Endothelial cell of umbilical vein (primary cell): ENCODE measurements around the gene DCC. TPM values are rescaled to one million over a fixed set of nuclear protein-coding genes. Genes with fewer than 3 reads are reported as not detected.

Experiments
- BruUV-seq: library from RNA; stranded (reverse); fragments of 400-500 nt; replicated peaks from 2 replicates; lab custom pipeline; 2021; lab: Mats Ljungman, UMichigan
- CTCF ChIA-PET: fragments of 300-600, 350-600 bp; sonication (Branson Sonifier 250); formaldehyde crosslinking; loops from one replicate; lab custom pipeline; 2021; ENCODE audit warnings: antibody characterized with exemption, inconsistent platforms; lab: Charles Lee
- POLR2A ChIA-PET: fragments of 300-600, 350-600 bp; sonication (Branson Sonifier 250); formaldehyde crosslinking; loops from one replicate; lab custom pipeline; 2021; ENCODE audit warnings: antibody characterized with exemption, inconsistent platforms; lab: Charles Lee
- DNase-seq: peaks from one replicate; pipeline ENCODE4 v3.0.0-alpha.2; 2011; ENCODE audit warnings: low read depth, low spot score
- FAIRE-seq: peaks from 2 replicates; lab custom pipeline; 2011; peaks lifted over from hg19 to GRCh38; lab: Jason Lieb, UNC
- H2AFZ ChIP-seq: 2 replicates; pipeline ENCODE4 v1.6.0; 2012; ENCODE audit warnings: low read depth, low read length, control low read depth, inconsistent platforms
- H3K27ac ChIP-seq: 2 replicates; pipeline ENCODE4 v1.5.1; 2011; ENCODE audit warnings: low read depth, mild to moderate bottlenecking, control low read depth, low read length, moderate library complexity; ENCODE audit not compliant: insufficient read depth
- H3K27me3 ChIP-seq, 2 experiments: 2 replicates each; pipeline versions ENCODE4 v1.6.0 to v1.6.1; 2011; ENCODE audit warnings: low read length in 2 of 2, mixed read lengths in 1 of 2; ENCODE audit not compliant: control insufficient read depth in 2 of 2, insufficient read depth in 2 of 2
- H3K36me3 ChIP-seq, 2 experiments: 2 replicates in 1 of 2; 3 replicates in 1 of 2; pipeline ENCODE4 v1.5.1; 2011; ENCODE audit warnings: low read length in 2 of 2, mild to moderate bottlenecking in 1 of 2, moderate library complexity in 1 of 2; ENCODE audit not compliant: control insufficient read depth in 2 of 2, insufficient read depth in 2 of 2; ENCODE audit errors: extremely low read depth in 1 of 2
- H3K4me1 ChIP-seq: 3 replicates; pipeline ENCODE4 v1.5.1; 2011; ENCODE audit warnings: mild to moderate bottlenecking, low read length; ENCODE audit not compliant: control insufficient read depth, insufficient read depth; ENCODE audit errors: extremely low read depth
- H3K4me2 ChIP-seq: 2 replicates; pipeline ENCODE4 v1.6.1; 2011; ENCODE audit warnings: low read length, control low read depth, mixed read lengths; ENCODE audit not compliant: insufficient read depth
- H3K4me3 ChIP-seq, 3 experiments: fragments of 200-600 bp in 1 of 3; sonication (generic), shearing (Covaris generic) in 1 of 3; replicated peaks in 1 of 3; 2 replicates each; pipeline ENCODE4 v1.5.1; 2011 to 2016; ENCODE audit warnings: control low read depth in 3 of 3, low read length in 3 of 3, mild to moderate bottlenecking in 2 of 3, inconsistent platforms in 1 of 3, low read depth in 1 of 3, moderate library complexity in 1 of 3; ENCODE audit not compliant: insufficient read depth in 1 of 3
- H3K79me2 ChIP-seq: 2 replicates; pipeline ENCODE4 v1.6.0; 2012; ENCODE audit warnings: low read length, inconsistent platforms; ENCODE audit not compliant: control insufficient read depth, insufficient read depth
- H3K9ac ChIP-seq: replicated peaks from 2 replicates; pipeline ENCODE3; 2011; ENCODE audit warnings: low read length, control low read depth; ENCODE audit not compliant: insufficient read depth; ENCODE audit errors: extremely low read depth
- H3K9me1 ChIP-seq: replicated peaks from 3 replicates; pipeline ENCODE4 v1.6.0; 2011; ENCODE audit warnings: mild to moderate bottlenecking, low read length; ENCODE audit not compliant: control insufficient read depth, insufficient read depth; ENCODE audit errors: extremely low read depth
- H3K9me3 ChIP-seq: replicated peaks from 2 replicates; pipeline ENCODE4 v1.5.1; 2012; ENCODE audit warnings: low read length, inconsistent platforms; ENCODE audit not compliant: control insufficient read depth, insufficient read depth
- H4K20me1 ChIP-seq: replicated peaks from 2 replicates; pipeline ENCODE3; 2011; ENCODE audit warnings: mild to moderate bottlenecking, low read length; ENCODE audit not compliant: control insufficient read depth, insufficient read depth; ENCODE audit errors: extremely low read depth
- EZH2 ChIP-seq: IDR thresholded peaks from 2 replicates; pipeline ENCODE4 v1.6.1; 2012; ENCODE audit warnings: borderline replicate concordance, low read depth, mild to moderate bottlenecking, moderate library complexity, low read length, inconsistent platforms; ENCODE audit not compliant: severe bottlenecking
- FOS ChIP-seq: IDR thresholded peaks from 2 replicates; pipeline ENCODE4 v1.6.1; 2011; ENCODE audit warnings: mild to moderate bottlenecking, low read length, moderate library complexity, borderline replicate concordance; ENCODE audit not compliant: insufficient read depth
- JUN ChIP-seq: IDR thresholded peaks from 2 replicates; pipeline ENCODE4 v1.6.1; 2011; ENCODE audit warnings: borderline replicate concordance, low read depth; ENCODE audit not compliant: insufficient read length, insufficient read depth
- MYC ChIP-seq: IDR thresholded peaks from one replicate; pipeline ENCODE4 v1.6.1; 2011; ENCODE audit warnings: mild to moderate bottlenecking, low read depth, low read length
- POLR2AphosphoS5 ChIP-seq: IDR thresholded peaks from 2 replicates; pipeline ENCODE4 v1.6.1; 2012; ENCODE audit warnings: low read depth, mild to moderate bottlenecking, control low read depth, low read length, moderate library complexity; ENCODE audit not compliant: insufficient read depth
- dilution Hi-C: fragments of 300-500 bp; cut with MboI; formaldehyde crosslinking; loops from one replicate; pipeline ENCODE4 v1.15.0; 2019; ENCODE audit warnings: low sequenced_read_pairs; ENCODE audit not compliant: extremely low pct_ligation_motif_present
- intact Hi-C: fragments of 100-400 bp; cut with micrococcal nuclease; formaldehyde crosslinking; loops from one replicate; pipeline ENCODE4 v1.10.0; 2022
- polyA plus RNA-seq, 4 experiments: library from polyadenylated mRNA; depleted of rRNA in 3 of 4; stranded (reverse) in 3 of 4; unstranded in 1 of 4; fragments of >200 nt; gene quantifications; 2 replicates each; pipeline versions ENCODE4 v1.2.1 to v1.2.3, GENCODE V29; 2011 to 2012; ENCODE audit warnings: missing spikeins in 1 of 4
- total RNA-seq: library from RNA; stranded (reverse); gene quantifications from 2 replicates; pipeline ENCODE4 v1.2.3, GENCODE V29; 2021
- TF ChIP-seq, protein P1 (sequence below), 2 donors: IDR thresholded peaks; 1 replicate in 1 of 2; 2 replicates in 1 of 2; pipeline ENCODE4 v1.5.1; 2011; ENCODE audit warnings: low read length in 2 of 2, mild to moderate bottlenecking in 2 of 2, moderate library complexity in 2 of 2, control low read depth in 1 of 2, inconsistent platforms in 1 of 2, low read depth in 1 of 2; ENCODE audit not compliant: insufficient read depth in 1 of 2; ENCODE audit errors: extremely low read depth in 1 of 2
- TF ChIP-seq, protein P2 (sequence below): IDR thresholded peaks from 2 replicates; pipeline ENCODE4 v1.6.1; 2011; ENCODE audit not compliant: insufficient read depth, insufficient read length

Gene DCC
- total and polyA plus RNA-seq, 2 donors (not counting 3 experiments of a cell fraction or from before 2014, with no cell fraction given) = not detected

GRCh38 chr18:52462853-52463252 is 122.9 kb downstream of the DCC start:
- BruUV-seq = no TSS peak
- Histone ChIP-seq H3K9me3 (no peaks in the 10 kb centered on the region), H3K4me1 (no peaks in the 10 kb centered on the region), H3K79me2 (no peaks in the 10 kb centered on the region), H3K4me2 (no peak overlapping the region), H2AFZ (no peak overlapping the region), H3K9ac (no peak overlapping the region), H3K27ac (no peak overlapping the region), H3K9me1 (no peaks in the 10 kb centered on the region), H3K27me3 (no peaks in the 10 kb centered on the region), H3K36me3 (no peaks in the 10 kb centered on the region), H3K4me3 (no peak overlapping the region), H4K20me1 (no peaks in the 10 kb centered on the region)
- no peak for TF ChIP-seq POLR2AphosphoS5
- TF ChIP-seq MYC = no peak
- TF ChIP-seq EZH2 = no peak
- no peak for TF ChIP-seq FOS
- TF ChIP-seq, protein P1, sequence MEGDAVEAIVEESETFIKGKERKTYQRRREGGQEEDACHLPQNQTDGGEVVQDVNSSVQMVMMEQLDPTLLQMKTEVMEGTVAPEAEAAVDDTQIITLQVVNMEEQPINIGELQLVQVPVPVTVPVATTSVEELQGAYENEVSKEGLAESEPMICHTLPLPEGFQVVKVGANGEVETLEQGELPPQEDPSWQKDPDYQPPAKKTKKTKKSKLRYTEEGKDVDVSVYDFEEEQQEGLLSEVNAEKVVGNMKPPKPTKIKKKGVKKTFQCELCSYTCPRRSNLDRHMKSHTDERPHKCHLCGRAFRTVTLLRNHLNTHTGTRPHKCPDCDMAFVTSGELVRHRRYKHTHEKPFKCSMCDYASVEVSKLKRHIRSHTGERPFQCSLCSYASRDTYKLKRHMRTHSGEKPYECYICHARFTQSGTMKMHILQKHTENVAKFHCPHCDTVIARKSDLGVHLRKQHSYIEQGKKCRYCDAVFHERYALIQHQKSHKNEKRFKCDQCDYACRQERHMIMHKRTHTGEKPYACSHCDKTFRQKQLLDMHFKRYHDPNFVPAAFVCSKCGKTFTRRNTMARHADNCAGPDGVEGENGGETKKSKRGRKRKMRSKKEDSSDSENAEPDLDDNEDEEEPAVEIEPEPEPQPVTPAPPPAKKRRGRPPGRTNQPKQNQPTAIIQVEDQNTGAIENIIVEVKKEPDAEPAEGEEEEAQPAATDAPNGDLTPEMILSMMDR (IDR thresholded peaks at IDR 0.05; ENCODE audit: extremely low read depth in 1 of 2, insufficient read depth in 1 of 2, low read depth in 1 of 2, low read length in 2 of 2) = no peak
- TF ChIP-seq, protein P2, sequence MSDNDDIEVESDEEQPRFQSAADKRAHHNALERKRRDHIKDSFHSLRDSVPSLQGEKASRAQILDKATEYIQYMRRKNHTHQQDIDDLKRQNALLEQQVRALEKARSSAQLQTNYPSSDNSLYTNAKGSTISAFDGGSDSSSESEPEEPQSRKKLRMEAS = no peak
- no peak for TF ChIP-seq JUN
- DNase-seq (no peak), FAIRE-seq (no peak)
- intact Hi-C loops (no loop called here), dilution Hi-C loops (no loop called here)
- ChIA-PET POLR2A (no interaction called here), CTCF (no interaction called here)
